ENCODE results near the gene GFRA4. TPM values are rescaled to one million over a fixed set of nuclear protein-coding genes. Genes with fewer than 3 reads are reported as not detected.

Gene GFRA4
- total and polyA plus RNA-seq, 2 donors (not counting 3 experiments of a cell fraction or from before 2014, with no cell fraction given) = not detected

GRCh38 chr20:3672547-3673171, 9.5 kb upstream of the GFRA4 start:
- no TSS peak for BruUV-seq (replicated peaks)
- Histone ChIP-seq H3K4me1 (ENCODE audit: control insufficient read depth, extremely low read depth, insufficient read depth, low read length) (no peaks in the 10 kb centered on the region), H3K36me3 (ENCODE audit: control insufficient read depth in 2 of 2, extremely low read depth in 1 of 2, insufficient read depth in 2 of 2, low read length in 2 of 2) (no peaks in the 10 kb centered on the region), H3K27ac (ENCODE audit: insufficient read depth, low read depth, low read length) (no peak overlapping the region), H3K9me1 (replicated peaks; ENCODE audit: control insufficient read depth, extremely low read depth, insufficient read depth, low read length) (no peaks in the 10 kb centered on the region), H3K4me2 (ENCODE audit: insufficient read depth, low read length) (no peak overlapping the region), H3K9me3 (replicated peaks; ENCODE audit: control insufficient read depth, insufficient read depth, low read length) (no peaks in the 10 kb centered on the region), H3K4me3 (replicated peaks in 1 of 3; ENCODE audit: insufficient read depth in 1 of 3, low read depth in 1 of 3, low read length in 3 of 3) (no peak overlapping the region), H3K79me2 (ENCODE audit: control insufficient read depth, insufficient read depth, low read length) (no peaks in the 10 kb centered on the region), H3K27me3 (ENCODE audit: control insufficient read depth in 2 of 2, insufficient read depth in 2 of 2, low read length in 2 of 2) (peaks cover 31 to 39% of the 10 kb centered on the region in 2 experiments), H3K9ac (replicated peaks; ENCODE audit: extremely low read depth, insufficient read depth, low read length) (no peak overlapping the region), H4K20me1 (replicated peaks; ENCODE audit: control insufficient read depth, extremely low read depth, insufficient read depth, low read length) (no peaks in the 10 kb centered on the region), H2AFZ (ENCODE audit: low read depth, low read length) (no peak overlapping the region)
- ChIA-PET CTCF (interaction anchor here (0.9 to 2.4 kb wide), 4 partner anchors 25 to 96 kb away, joined by 3 to 35 read pairs (median 8); no protein-coding TSS in a partner anchor), POLR2A (interaction anchor here (0.6 kb wide), 2 partner anchors 71 to 450 kb away, joined by 3 read pairs; no protein-coding TSS in a partner anchor)
- DNase-seq (ENCODE audit: low read depth, low spot score) (no peak), FAIRE-seq (no peak)
- intact Hi-C loops (cut with micrococcal nuclease) (no loop called here), dilution Hi-C loops (cut with MboI; ENCODE audit: extremely low pct_ligation_motif_present, low sequenced_read_pairs) (no loop called here)
- TF ChIP-seq POLR2A (IDR thresholded peaks at IDR 0.05; ENCODE audit: low read depth, low read length) = no peak
- no peak for TF ChIP-seq FOS (IDR thresholded peaks at IDR 0.05; ENCODE audit: borderline replicate concordance, insufficient read depth, low read length)
- TF ChIP-seq GATA2 (IDR thresholded peaks at IDR 0.05; ENCODE audit: insufficient read depth, insufficient read length, low read depth, low read length) = no peak
- no peak for TF ChIP-seq JUN (IDR thresholded peaks at IDR 0.05; ENCODE audit: borderline replicate concordance, insufficient read depth, insufficient read length, low read depth)
- peak; percentile 88 for TF ChIP-seq EZH2 (IDR thresholded peaks at IDR 0.05; ENCODE audit: borderline replicate concordance, low read depth, low read length, severe bottlenecking)

GRCh38 chr20:3671986-3672546, 8.9 kb upstream of the GFRA4 start:
- H3K27me3 ChIP-seq (ENCODE audit: control insufficient read depth in 2 of 2, insufficient read depth in 2 of 2, low read length in 2 of 2) = peaks cover 29 to 39% of the 10 kb centered on the region in 2 experiments
- DNase-seq (ENCODE audit: low read depth, low spot score) (no peak), FAIRE-seq (no peak)
- no peaks in the 10 kb centered on the region for H3K4me1 ChIP-seq (ENCODE audit: control insufficient read depth, extremely low read depth, insufficient read depth, low read length)
- H3K27ac ChIP-seq (ENCODE audit: insufficient read depth, low read depth, low read length) = no peak overlapping the region
- H3K9ac ChIP-seq (replicated peaks; ENCODE audit: extremely low read depth, insufficient read depth, low read length) = no peak overlapping the region
- no peak for TF ChIP-seq CTCF (IDR thresholded peaks at IDR 0.05; ENCODE audit: extremely low read depth in 1 of 2, insufficient read depth in 1 of 2, low read depth in 1 of 2, low read length in 2 of 2)
- TF ChIP-seq POLR2AphosphoS5 (IDR thresholded peaks at IDR 0.05; ENCODE audit: insufficient read depth, low read depth, low read length) = no peak
- TF ChIP-seq EZH2 (IDR thresholded peaks at IDR 0.05; ENCODE audit: borderline replicate concordance, low read depth, low read length, severe bottlenecking) = no peak
- TF ChIP-seq MYC (IDR thresholded peaks at IDR 0.05; ENCODE audit: low read depth, low read length) = no peak
- TF ChIP-seq POLR2A (IDR thresholded peaks at IDR 0.05; ENCODE audit: low read depth, low read length) = no peak
- no peak for TF ChIP-seq FOS (IDR thresholded peaks at IDR 0.05; ENCODE audit: borderline replicate concordance, insufficient read depth, low read length)
- no peak for TF ChIP-seq JUN (IDR thresholded peaks at IDR 0.05; ENCODE audit: borderline replicate concordance, insufficient read depth, insufficient read length, low read depth)
- no peak for TF ChIP-seq MAX (IDR thresholded peaks at IDR 0.05; ENCODE audit: insufficient read depth, insufficient read length)
- TF ChIP-seq GATA2 (IDR thresholded peaks at IDR 0.05; ENCODE audit: insufficient read depth, insufficient read length, low read depth, low read length) = no peak
- H4K20me1 ChIP-seq (replicated peaks; ENCODE audit: control insufficient read depth, extremely low read depth, insufficient read depth, low read length) = no peaks in the 10 kb centered on the region
- no peak overlapping the region for H2AFZ ChIP-seq (ENCODE audit: low read depth, low read length)
- no peaks in the 10 kb centered on the region for H3K9me3 ChIP-seq (replicated peaks; ENCODE audit: control insufficient read depth, insufficient read depth, low read length)
- H3K4me2 ChIP-seq (ENCODE audit: insufficient read depth, low read length) = no peak overlapping the region
- BruUV-seq (replicated peaks) = no TSS peak
- H3K9me1 ChIP-seq (replicated peaks; ENCODE audit: control insufficient read depth, extremely low read depth, insufficient read depth, low read length) = no peaks in the 10 kb centered on the region
- ChIA-PET CTCF (interaction anchor here (0.9 to 2.4 kb wide), 4 partner anchors 25 to 109 kb away, joined by 3 to 13 read pairs (median 4); no protein-coding TSS in a partner anchor), POLR2A (interaction anchor here (0.6 kb wide), 1 partner anchor 450 kb away, joined by 3 read pairs; no protein-coding TSS in a partner anchor)
- dilution Hi-C loops (cut with MboI; ENCODE audit: extremely low pct_ligation_motif_present, low sequenced_read_pairs) = no loop called here
- H3K79me2 ChIP-seq (ENCODE audit: control insufficient read depth, insufficient read depth, low read length) = no peaks in the 10 kb centered on the region
- intact Hi-C loops (cut with micrococcal nuclease) = no loop called here
- no peaks in the 10 kb centered on the region for H3K36me3 ChIP-seq (ENCODE audit: control insufficient read depth in 2 of 2, extremely low read depth in 1 of 2, insufficient read depth in 2 of 2, low read length in 2 of 2)
- H3K4me3 ChIP-seq (replicated peaks in 1 of 3; ENCODE audit: insufficient read depth in 1 of 3, low read depth in 1 of 3, low read length in 3 of 3) = no peak overlapping the region

Measured in endothelial cell of umbilical vein (primary cell).